ENCODE measurements around the gene TBCK. TPM values are rescaled to one million over a fixed set of nuclear protein-coding genes. Genes with fewer than 3 reads are reported as not detected.

Gene TBCK
- total RNA-seq, 1 experiment from 2014 or later, result 28.6 TPM

- TF ChIP-seq CTCF (IDR thresholded peaks at IDR 0.05) (no peak), E2F4 (CRISPR knock-in tag; IDR thresholded peaks at IDR 0.05; ENCODE audit: borderline replicate concordance, low read depth) (no peak), ZNF263 (CRISPR knock-in tag; IDR thresholded peaks at IDR 0.05; ENCODE audit: low read depth) (no peak), SMAD4 (CRISPR knock-in tag; IDR thresholded peaks at IDR 0.05) (no peak), NFE2L1 (CRISPR knock-in tag; IDR thresholded peaks at IDR 0.05) (no peak), TEAD1 (CRISPR knock-in tag; IDR thresholded peaks at IDR 0.05) (no peak), ZNF532 (CRISPR knock-in tag; IDR thresholded peaks at IDR 0.05; ENCODE audit: borderline replicate concordance) (no peak), FOXP1 (CRISPR knock-in tag; IDR thresholded peaks at IDR 0.05; ENCODE audit: borderline replicate concordance) (no peak), HMGA2 (CRISPR knock-in tag; IDR thresholded peaks at IDR 0.05) (no peak), E2F5 (CRISPR knock-in tag; IDR thresholded peaks at IDR 0.05) (no peak), MAX (CRISPR knock-in tag; IDR thresholded peaks at IDR 0.05) (no peak), ZNF425 (CRISPR knock-in tag; conservative IDR thresholded peaks at IDR 0.05) (no peak), ERG (CRISPR knock-in tag; IDR thresholded peaks at IDR 0.05) (no peak), TP53 (CRISPR knock-in tag; IDR thresholded peaks at IDR 0.05) (no peak), ZNF281 (CRISPR knock-in tag; IDR thresholded peaks at IDR 0.05) (no peak), JUN (CRISPR knock-in tag; IDR thresholded peaks at IDR 0.05) (no peak)
These were observed 31.2 kb upstream of the TBCK start (continued) for GRCh38 chr4:106347167-106347566.

Measured in WTC11 (cell line).